Measurements from ENCODE around the gene ADO.

The ADO gene

DNA sequence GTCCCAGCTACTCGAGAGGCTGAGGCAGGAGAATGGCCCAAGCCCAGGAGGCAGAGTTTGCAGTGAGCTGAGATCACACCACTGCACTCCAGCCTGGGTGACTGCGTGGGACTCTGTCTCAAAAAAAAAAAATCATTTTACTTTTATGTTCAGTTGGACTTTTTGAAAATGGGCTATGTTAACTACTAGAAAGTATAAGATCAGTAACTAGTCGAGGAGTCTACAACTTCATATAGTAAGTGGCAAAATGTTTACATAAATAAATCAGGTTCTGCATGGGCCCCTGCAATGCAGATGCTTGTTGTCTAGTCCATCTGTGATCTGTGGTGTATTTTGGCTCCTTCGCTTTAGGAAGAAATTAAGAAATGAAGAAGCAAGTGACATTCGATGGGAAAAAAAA lies 12.3 kb upstream of the ADO start:
- no peak for DNase-seq (ENCODE audit: low spot score)

GRCh38 chr10:62794306-62794705 lies 10.2 kb upstream of the ADO start:
- no peak for DNase-seq (ENCODE audit: low spot score)

- no peak for DNase-seq (ENCODE audit: low spot score)
Measured at GRCh38 chr10:62795100-62795499, 9.4 kb upstream of the ADO start.

DNA sequence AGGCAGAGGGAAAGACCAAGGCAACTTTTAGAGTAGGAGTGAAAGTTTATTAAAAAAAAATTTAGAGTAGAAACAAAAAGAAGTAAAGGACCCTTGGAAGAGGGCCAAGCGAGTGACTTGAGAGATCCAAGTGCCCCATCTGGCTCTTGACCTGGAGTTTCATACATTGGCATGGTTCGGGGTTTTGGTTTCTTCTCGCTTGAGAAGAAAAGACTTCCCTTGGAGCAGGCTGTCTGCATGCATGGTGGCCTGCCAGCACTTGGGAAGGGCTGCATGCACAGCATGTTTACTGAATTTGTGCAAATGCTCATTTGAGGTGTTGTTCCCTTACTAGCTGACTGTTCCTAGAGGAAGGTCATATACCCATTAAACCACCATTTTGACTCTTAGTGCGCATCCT lies 8.8 kb upstream of the ADO start:
- DNase-seq (ENCODE audit: low spot score): no peak

- DNase-seq (ENCODE audit: low spot score): no peak
Measured at GRCh38 chr10:62796896-62797295, 7.6 kb upstream of the ADO start.

DNA sequence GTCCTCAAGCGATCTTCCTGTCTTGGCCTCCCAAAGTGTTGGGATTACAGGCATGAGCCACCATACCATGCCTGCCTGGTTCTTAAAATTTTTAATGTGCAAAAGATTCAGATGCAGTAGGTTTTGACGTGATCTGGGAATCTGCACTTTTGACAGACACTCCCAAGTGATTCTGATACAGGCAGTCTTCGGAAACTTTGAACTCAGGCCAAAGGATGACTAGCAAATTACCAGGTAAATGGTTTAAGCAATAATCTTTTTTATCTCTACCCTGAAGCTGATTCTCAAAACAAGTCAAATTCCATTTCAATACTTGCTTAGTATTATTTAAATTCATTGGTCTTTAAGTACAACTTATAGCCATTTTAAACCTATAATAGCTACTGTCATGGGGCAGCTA lies 2.6 kb upstream of the ADO start:
- DNase-seq (ENCODE audit: low spot score): no peak

GRCh38 chr10:62803724-62804355 lies 680 bp upstream of the ADO start:
- DNase-seq (ENCODE audit: low spot score): no peak

GRCh38 chr10:62805231-62806099 lies 945 bp downstream of the ADO start:
- DNase-seq (ENCODE audit: low spot score): no peak

DNA sequence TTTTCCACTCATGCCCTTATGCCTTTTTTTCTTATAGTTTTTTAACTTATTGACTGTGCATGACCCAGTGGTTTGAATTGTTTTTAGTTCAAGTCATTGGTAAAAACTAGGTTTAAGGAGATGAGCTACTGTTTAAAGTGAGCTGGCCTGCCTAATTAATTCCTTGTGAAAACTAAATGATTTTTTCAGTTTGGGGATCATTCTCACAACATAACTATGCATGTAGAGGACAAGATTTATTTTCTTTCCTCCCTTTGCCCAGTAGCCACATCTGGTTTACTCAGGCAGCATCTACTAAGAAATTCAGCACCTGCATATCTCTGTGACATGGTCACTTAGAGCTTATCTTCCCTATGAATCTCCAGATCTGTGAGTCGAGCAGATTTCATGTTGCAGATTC lies 1.7 kb downstream of the ADO start:
- DNase-seq (ENCODE audit: low spot score): no peak

DNA sequence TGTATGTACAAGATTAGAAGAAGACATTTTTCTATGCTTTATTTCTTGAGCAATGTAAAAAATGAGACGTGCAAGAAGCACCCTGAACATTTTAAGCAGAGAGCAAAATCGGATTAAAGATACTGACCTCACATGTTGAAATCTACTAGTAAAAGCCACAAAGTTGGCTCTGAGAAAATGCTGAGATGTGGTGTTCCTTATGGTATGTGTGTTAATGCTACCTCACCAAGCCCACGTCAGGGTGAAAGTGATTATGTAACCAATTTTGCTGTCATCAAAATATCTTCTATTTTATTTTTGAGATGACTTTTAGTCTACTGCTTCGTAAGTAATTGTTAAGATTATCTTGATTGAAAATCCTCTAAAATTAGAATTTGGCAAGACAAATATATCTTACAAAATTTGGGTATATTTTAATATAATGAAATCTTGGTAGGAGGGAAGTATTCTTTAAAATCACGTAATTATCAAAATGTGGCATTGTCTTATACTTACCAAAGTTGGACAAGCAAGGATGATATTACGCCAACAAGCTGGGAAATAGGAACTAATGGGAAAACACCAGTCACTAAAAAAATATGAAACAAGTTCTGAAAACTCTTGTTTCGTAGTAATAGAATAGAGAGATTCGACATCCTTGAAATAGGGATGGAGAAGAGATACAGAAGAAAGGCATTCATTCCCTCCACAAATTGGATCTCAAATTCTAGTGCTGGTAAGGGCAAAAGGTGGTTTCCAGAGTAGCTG lies 5.8 kb downstream of the ADO start:
- no peak for DNase-seq (ENCODE audit: low spot score)

DNA sequence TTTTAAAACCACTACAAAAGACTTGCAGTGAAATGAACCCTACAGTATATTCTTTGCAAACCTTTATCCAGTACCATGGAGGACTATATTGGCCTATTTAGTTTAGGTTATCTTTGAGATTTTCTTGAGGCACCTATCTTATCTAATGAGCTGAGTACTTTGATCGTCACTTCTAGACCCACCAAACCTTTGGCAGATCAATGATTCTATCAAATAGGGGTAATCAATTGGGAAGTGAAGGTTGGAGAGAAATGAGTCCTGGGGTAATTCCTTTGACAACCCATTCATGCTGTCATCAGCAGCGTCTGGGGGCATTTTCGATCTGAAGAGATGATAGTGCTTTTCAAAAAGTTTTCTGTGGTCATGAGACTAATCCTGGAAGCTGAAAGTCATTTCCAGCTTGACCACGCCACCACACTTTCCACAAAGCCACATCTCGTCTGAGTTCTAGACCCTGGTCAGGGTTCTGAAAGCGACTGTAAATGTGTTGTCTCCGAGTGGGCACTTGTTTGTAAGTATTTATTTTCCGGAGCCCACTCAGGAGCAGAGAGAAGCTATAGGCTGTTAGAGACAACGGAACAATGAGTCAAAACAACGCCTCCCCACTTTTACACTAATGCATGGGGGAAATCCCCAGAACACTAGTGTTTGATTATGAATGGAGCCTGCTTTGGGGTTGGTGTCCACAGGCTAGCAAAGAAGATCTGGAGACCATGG lies 6.8 kb downstream of the ADO start:
- no peak for DNase-seq (ENCODE audit: low spot score)

GRCh38 chr10:62812672-62813439 lies 8.3 kb downstream of the ADO start:
- DNase-seq (ENCODE audit: low spot score): no peak

DNA sequence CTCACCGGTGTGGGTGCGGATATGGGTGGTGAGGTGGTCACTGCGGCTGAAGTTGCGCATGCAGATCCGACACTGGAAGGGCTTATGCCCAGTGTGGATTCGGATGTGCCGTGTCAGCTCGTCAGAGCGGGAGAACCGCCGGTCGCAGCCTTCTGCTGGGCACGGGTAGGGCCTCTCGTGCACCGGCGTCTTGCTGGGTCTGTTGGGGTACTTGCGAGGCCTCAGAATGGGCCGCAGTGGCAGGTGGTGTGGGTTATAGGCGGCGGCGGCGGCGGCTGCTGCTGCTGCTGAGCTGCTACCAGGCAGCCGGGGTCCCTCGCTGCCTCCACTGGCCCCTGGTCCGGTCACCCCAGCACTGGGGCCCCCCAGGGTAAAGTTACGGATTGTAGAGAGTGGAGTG lies 8.9 kb downstream of the ADO start:
- DNase-seq (ENCODE audit: low spot score): no peak

GRCh38 chr10:62813981-62814380 lies 9.5 kb downstream of the ADO start:
- DNase-seq (ENCODE audit: low spot score): no peak

GRCh38 chr10:62814756-62815380 lies 10.3 kb downstream of the ADO start:
- DNase-seq (ENCODE audit: low spot score): no peak

- DNase-seq (ENCODE audit: low spot score): no peak
Measured at GRCh38 chr10:62815381-62816075, 11.0 kb downstream of the ADO start.

- DNase-seq (ENCODE audit: low spot score): no peak
Measured at GRCh38 chr10:62816076-62816330, 11.5 kb downstream of the ADO start.

DNA sequence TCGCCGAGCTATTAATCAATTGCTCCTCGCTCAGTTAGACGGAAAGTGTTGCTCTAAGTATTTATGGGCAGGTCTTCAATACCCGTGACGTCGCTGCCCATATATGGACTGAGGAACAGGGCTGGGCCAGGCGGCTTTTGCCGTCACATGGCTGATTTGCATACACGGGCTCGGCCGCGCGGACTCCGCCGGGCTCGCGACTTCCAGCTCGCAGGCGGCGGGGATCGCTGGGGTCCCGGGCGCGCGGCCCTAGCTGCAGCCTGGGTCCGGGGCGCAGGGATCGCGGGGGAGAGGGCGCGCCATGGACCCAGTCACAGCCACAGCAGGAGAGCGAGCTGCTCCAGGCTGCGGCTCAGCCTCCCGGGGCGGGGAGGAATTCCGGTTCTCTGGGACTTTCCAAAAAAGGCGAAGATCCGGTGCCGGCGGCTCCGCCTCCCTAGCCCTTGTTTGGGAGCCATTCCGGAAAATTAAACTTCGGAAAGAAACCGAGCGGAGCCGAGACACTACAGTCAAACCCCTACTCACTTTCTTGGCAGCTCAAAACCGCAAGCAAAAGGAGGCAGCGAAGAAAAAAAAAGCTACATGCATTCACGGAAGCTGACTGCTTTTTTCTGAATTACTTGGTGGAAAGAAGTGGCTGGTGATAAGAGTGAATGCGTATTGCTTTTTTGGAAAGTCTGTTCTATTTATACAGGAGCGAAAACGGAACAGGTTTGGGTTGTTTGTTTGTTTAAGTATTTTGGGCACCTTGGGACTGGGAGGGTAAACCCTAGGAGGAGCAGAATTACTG lies 12.0 kb downstream of the ADO start, which contains the start of gene EGR2:
Gene EGR2 (minus strand): TSS at position 36 of the 790 bp plus-strand sequence. CDS start 337 bp downstream, outside the sequence.
- DNase-seq (ENCODE audit: low spot score): peak; percentile 95

DNA sequence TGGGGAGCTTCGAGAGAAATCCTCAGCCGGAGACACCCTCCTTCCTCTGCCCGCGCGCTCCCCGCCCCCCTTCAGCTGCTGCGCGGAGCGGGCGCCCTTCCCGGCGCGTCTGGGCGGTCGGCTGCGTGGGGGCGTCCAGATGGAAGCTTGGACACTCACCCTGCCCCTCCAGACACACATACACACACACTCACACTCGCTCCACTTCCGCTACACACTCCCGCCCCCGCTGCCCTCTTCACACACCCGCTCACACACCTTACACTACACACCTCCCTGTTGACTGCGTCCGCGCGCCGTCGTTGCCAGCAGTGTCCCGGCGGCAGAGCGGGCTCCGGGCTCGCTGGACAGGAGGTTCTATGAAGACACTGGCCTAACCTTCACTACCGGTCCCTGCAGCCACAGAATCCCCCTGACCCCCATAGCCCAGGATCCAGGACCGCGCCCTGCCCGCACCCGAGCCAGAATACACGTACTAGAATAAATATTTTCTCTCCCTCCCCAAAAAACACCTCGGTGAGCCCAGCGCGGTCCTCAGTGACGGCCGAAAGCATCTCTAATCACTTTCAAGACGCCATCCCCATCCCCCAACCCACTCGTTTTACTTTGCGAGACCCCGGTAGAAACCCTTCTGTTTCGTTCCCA lies 12.7 kb downstream of the ADO start:
- no peak for DNase-seq (ENCODE audit: low spot score)
